Testis (tissue), 2 donors: ENCODE results near the gene ADRA1B.

ENCODE experiments used
- CTCF ChIP-seq, 3 experiments: fragments of 450-650 bp in 2 of 3; fragments of 200-600 bp in 1 of 3; sonication (generic) in 1 of 3; IDR thresholded peaks; one replicate each; pipeline ENCODE4 v1.5.1; 2016 to 2019; ENCODE audit warnings: antibody characterized with exemption in 3 of 3, mild to moderate bottlenecking in 2 of 3, moderate library complexity in 1 of 3
- POLR2A ChIP-seq: fragments of 450-650 bp; IDR thresholded peaks from one replicate; pipeline ENCODE4 v1.6.1; 2017; ENCODE audit warnings: antibody characterized with exemption, mild to moderate bottlenecking, moderate library complexity

GRCh38 chr5:159992566-159992965 is 76.3 kb downstream of the ADRA1B start:
- no peak for TF ChIP-seq CTCF (IDR thresholded peaks at IDR 0.05)
- no peak for TF ChIP-seq POLR2A
